Ammon's horn (tissue), 1 donor: ENCODE measurements around the gene CTDNEP1.

Experiments
- DNase-seq: peaks from one replicate; pipeline ENCODE4 v3.0.0-alpha.2; 2016; ENCODE audit warnings: low spot score

Gene CTDNEP1

GRCh38 chr17:7215136-7215638 lies 36.3 kb downstream of the CTDNEP1 start:
- no peak for DNase-seq

GRCh38 chr17:7214300-7215135 lies 37.0 kb downstream of the CTDNEP1 start:
- peak; percentile 98 for DNase-seq

GRCh38 chr17:7213895-7214299 lies 37.6 kb downstream of the CTDNEP1 start:
- peak; percentile 89 for DNase-seq

GRCh38 chr17:7211491-7212273 lies 39.9 kb downstream of the CTDNEP1 start:
- DNase-seq = no peak

GRCh38 chr17:7208754-7209460 lies 42.6 kb downstream of the CTDNEP1 start:
- DNase-seq = no peak

GRCh38 chr17:7208027-7208571 lies 43.4 kb downstream of the CTDNEP1 start:
- DNase-seq = no peak

GRCh38 chr17:7207120-7208001 lies 44.2 kb downstream of the CTDNEP1 start:
- DNase-seq = no peak

GRCh38 chr17:7205561-7205960 lies 46.0 kb downstream of the CTDNEP1 start:
- DNase-seq = no peak

- peak; percentile 82 for DNase-seq
Observed at GRCh38 chr17:7204828-7205461, 46.6 kb downstream of the CTDNEP1 start.

- DNase-seq = peak; percentile 62
Observed at GRCh38 chr17:7204336-7204735, 47.2 kb downstream of the CTDNEP1 start.

GRCh38 chr17:7203391-7203790 lies 48.1 kb downstream of the CTDNEP1 start:
- DNase-seq = no peak

GRCh38 chr17:7196651-7197401 lies 54.7 kb downstream of the CTDNEP1 start:
- no peak for DNase-seq

GRCh38 chr17:7195971-7196370 lies 55.6 kb downstream of the CTDNEP1 start:
- DNase-seq = no peak
